ENCODE data around the gene KCNG1.

DNA sequence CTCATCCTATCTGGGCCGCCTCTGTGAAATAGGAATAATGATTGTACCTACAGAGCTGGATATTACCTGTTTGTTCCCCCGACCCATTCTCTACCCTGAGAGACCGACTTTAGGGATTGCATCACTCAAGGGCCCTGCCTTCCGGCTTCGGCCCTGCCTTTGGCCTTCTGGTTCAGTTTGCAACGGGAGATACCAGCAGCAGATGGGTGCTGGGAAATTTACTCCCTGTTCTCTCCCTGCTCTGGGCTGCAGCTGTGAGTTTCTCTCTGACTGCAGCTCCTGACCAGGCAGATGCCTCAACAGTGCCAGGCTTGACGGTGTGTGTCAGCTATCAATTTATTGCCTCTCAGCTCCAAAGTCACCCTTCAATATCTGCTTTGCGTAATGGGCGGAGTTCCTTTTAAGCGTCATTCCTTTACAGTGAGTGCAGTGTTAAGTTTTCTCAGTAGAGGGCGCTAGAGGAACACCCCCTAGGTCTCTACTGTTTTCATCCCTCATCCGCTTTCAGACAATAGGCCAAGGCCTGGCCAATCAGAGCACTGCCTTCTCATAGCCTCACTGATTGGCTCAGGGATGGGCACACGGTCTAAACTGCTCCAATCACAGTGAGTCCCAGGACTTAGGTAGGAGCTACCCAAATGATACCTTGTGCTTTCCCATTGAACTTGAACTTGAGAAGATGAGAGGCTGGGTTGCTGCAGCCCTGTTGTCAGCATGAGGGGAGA lies 30.0 kb downstream of the KCNG1 start:
- TF ChIP-seq, protein P1, sequence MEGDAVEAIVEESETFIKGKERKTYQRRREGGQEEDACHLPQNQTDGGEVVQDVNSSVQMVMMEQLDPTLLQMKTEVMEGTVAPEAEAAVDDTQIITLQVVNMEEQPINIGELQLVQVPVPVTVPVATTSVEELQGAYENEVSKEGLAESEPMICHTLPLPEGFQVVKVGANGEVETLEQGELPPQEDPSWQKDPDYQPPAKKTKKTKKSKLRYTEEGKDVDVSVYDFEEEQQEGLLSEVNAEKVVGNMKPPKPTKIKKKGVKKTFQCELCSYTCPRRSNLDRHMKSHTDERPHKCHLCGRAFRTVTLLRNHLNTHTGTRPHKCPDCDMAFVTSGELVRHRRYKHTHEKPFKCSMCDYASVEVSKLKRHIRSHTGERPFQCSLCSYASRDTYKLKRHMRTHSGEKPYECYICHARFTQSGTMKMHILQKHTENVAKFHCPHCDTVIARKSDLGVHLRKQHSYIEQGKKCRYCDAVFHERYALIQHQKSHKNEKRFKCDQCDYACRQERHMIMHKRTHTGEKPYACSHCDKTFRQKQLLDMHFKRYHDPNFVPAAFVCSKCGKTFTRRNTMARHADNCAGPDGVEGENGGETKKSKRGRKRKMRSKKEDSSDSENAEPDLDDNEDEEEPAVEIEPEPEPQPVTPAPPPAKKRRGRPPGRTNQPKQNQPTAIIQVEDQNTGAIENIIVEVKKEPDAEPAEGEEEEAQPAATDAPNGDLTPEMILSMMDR (conservative IDR thresholded peaks at IDR 0.05; ENCODE audit: low read depth in 2 of 2) = peak; percentile 87 to 93
- TF ChIP-seq EZH2 (IDR thresholded peaks at IDR 0.05; ENCODE audit: low read depth, unreplicated experiment) (no peak), EZH2phosphoT487 (IDR thresholded peaks at IDR 0.05; ENCODE audit: unreplicated experiment) (no peak), POLR2AphosphoS5 (IDR thresholded peaks at IDR 0.05; ENCODE audit: low read depth) (no peak), JUNB (IDR thresholded peaks at IDR 0.05; ENCODE audit: unreplicated experiment) (no peak), CREB1 (CRISPR knock-in tag; IDR thresholded peaks at IDR 0.05; ENCODE audit: low read depth) (peak; percentile 81), ZNF114 (CRISPR knock-in tag; IDR thresholded peaks at IDR 0.05) (no peak), NANOG (IDR thresholded peaks at IDR 0.05; ENCODE audit: borderline replicate concordance) (no peak), STAT1 (IDR thresholded peaks at IDR 0.05; ENCODE audit: unreplicated experiment) (no peak)
- TF ChIP-seq, protein P2, sequence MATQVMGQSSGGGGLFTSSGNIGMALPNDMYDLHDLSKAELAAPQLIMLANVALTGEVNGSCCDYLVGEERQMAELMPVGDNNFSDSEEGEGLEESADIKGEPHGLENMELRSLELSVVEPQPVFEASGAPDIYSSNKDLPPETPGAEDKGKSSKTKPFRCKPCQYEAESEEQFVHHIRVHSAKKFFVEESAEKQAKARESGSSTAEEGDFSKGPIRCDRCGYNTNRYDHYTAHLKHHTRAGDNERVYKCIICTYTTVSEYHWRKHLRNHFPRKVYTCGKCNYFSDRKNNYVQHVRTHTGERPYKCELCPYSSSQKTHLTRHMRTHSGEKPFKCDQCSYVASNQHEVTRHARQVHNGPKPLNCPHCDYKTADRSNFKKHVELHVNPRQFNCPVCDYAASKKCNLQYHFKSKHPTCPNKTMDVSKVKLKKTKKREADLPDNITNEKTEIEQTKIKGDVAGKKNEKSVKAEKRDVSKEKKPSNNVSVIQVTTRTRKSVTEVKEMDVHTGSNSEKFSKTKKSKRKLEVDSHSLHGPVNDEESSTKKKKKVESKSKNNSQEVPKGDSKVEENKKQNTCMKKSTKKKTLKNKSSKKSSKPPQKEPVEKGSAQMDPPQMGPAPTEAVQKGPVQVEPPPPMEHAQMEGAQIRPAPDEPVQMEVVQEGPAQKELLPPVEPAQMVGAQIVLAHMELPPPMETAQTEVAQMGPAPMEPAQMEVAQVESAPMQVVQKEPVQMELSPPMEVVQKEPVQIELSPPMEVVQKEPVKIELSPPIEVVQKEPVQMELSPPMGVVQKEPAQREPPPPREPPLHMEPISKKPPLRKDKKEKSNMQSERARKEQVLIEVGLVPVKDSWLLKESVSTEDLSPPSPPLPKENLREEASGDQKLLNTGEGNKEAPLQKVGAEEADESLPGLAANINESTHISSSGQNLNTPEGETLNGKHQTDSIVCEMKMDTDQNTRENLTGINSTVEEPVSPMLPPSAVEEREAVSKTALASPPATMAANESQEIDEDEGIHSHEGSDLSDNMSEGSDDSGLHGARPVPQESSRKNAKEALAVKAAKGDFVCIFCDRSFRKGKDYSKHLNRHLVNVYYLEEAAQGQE (IDR thresholded peaks at IDR 0.05; ENCODE audit: unreplicated experiment) = no peak
- TF ChIP-seq, protein P3, sequence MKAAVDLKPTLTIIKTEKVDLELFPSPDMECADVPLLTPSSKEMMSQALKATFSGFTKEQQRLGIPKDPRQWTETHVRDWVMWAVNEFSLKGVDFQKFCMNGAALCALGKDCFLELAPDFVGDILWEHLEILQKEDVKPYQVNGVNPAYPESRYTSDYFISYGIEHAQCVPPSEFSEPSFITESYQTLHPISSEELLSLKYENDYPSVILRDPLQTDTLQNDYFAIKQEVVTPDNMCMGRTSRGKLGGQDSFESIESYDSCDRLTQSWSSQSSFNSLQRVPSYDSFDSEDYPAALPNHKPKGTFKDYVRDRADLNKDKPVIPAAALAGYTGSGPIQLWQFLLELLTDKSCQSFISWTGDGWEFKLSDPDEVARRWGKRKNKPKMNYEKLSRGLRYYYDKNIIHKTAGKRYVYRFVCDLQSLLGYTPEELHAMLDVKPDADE (IDR thresholded peaks at IDR 0.05) = no peak
